GM23338 (cell line): ENCODE results near the gene SCP2.

Experiments used
- EZH2 ChIP-seq: fragments of 200-600 bp; sonication (generic); IDR thresholded peaks from one replicate; pipeline ENCODE4 v1.8.0; 2017; ENCODE audit warnings: antibody characterized with exemption, mild to moderate bottlenecking, low read depth; ENCODE audit not compliant: unreplicated experiment
- TF ChIP-seq, protein P1 (sequence below), 2 experiments: fragments of 200-600 bp in 1 of 2; sonication (generic) in 1 of 2; conservative IDR thresholded peaks; 2 replicates each; pipeline versions ENCODE4 v1.5.1 to v1.6.1; 2016 to 2017; ENCODE audit warnings: antibody characterized with exemption in 2 of 2, low read depth in 2 of 2, mild to moderate bottlenecking in 2 of 2, moderate library complexity in 1 of 2
- TF ChIP-seq, protein P2 (sequence below): IDR thresholded peaks from one replicate; pipeline ENCODE4 v1.6.1; 2018; ENCODE audit warnings: antibody characterized with exemption; ENCODE audit not compliant: unreplicated experiment

DNA sequence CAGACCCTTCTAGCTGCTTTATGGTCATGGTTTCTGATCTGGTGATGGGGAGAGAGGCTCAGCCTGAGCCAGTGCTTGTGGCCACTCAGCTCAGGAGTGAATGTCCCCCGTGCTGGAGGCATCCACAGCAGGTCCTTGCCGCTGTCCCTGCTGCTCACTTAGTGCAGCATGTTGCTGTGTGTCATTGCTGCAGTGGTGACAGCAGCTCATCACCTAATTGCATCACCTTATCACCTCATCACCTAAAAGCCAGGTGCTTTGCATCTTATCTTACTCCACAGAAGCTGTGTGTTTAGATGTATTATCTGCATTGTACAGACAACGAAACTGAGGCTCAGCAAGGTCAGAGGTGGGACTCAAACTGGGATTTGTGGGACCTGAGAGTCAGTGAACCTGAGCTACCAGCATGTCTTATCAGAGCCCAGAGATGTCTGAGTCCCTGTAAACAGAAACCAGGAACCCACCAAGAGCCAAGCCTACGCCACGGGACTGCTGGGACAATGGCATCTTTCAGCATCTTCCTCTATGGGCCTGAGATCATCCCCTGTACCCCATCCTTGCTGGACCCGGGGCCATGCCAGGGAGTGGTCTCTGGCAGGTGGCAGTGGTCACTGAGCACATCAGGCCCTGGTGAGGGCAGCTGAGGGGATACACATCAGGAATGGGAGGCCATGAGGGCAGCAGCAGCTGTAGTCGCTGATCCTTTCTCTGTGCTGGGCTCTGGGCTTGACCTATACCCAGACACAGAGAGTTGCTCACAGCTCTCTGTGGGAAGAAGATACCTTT lies 141.4 kb downstream of the SCP2 start:
- TF ChIP-seq, protein P1, sequence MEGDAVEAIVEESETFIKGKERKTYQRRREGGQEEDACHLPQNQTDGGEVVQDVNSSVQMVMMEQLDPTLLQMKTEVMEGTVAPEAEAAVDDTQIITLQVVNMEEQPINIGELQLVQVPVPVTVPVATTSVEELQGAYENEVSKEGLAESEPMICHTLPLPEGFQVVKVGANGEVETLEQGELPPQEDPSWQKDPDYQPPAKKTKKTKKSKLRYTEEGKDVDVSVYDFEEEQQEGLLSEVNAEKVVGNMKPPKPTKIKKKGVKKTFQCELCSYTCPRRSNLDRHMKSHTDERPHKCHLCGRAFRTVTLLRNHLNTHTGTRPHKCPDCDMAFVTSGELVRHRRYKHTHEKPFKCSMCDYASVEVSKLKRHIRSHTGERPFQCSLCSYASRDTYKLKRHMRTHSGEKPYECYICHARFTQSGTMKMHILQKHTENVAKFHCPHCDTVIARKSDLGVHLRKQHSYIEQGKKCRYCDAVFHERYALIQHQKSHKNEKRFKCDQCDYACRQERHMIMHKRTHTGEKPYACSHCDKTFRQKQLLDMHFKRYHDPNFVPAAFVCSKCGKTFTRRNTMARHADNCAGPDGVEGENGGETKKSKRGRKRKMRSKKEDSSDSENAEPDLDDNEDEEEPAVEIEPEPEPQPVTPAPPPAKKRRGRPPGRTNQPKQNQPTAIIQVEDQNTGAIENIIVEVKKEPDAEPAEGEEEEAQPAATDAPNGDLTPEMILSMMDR (conservative IDR thresholded peaks at IDR 0.05; ENCODE audit: low read depth in 2 of 2), result no peak
- TF ChIP-seq, protein P2, sequence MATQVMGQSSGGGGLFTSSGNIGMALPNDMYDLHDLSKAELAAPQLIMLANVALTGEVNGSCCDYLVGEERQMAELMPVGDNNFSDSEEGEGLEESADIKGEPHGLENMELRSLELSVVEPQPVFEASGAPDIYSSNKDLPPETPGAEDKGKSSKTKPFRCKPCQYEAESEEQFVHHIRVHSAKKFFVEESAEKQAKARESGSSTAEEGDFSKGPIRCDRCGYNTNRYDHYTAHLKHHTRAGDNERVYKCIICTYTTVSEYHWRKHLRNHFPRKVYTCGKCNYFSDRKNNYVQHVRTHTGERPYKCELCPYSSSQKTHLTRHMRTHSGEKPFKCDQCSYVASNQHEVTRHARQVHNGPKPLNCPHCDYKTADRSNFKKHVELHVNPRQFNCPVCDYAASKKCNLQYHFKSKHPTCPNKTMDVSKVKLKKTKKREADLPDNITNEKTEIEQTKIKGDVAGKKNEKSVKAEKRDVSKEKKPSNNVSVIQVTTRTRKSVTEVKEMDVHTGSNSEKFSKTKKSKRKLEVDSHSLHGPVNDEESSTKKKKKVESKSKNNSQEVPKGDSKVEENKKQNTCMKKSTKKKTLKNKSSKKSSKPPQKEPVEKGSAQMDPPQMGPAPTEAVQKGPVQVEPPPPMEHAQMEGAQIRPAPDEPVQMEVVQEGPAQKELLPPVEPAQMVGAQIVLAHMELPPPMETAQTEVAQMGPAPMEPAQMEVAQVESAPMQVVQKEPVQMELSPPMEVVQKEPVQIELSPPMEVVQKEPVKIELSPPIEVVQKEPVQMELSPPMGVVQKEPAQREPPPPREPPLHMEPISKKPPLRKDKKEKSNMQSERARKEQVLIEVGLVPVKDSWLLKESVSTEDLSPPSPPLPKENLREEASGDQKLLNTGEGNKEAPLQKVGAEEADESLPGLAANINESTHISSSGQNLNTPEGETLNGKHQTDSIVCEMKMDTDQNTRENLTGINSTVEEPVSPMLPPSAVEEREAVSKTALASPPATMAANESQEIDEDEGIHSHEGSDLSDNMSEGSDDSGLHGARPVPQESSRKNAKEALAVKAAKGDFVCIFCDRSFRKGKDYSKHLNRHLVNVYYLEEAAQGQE, result no peak
- no peak for TF ChIP-seq EZH2
